ENCODE results near the gene TRIM8. TPM values are rescaled to one million over a fixed set of nuclear protein-coding genes. Genes with fewer than 3 reads are reported as not detected.

Gene TRIM8
- total and polyA plus RNA-seq, 9 of the 15 experiments (the other 6 are each of a cell fraction or from before 2014, with no cell fraction given) = 1.7 to 26.0 (median 9.1) TPM

- TF ChIP-seq MCM7 (IDR thresholded peaks at IDR 0.05) = no peak
- TF ChIP-seq SUPT5H (IDR thresholded peaks at IDR 0.05) = peak; percentile 56; the same call in 1 of the 2 replicates
- no peak for TF ChIP-seq POU5F1 (IDR thresholded peaks at IDR 0.05; ENCODE audit: borderline replicate concordance, low read depth, low read length, partially characterized antibody)
- no peak for TF ChIP-seq FOXO4 (CRISPR knock-in tag; IDR thresholded peaks at IDR 0.05)
- no peak for TF ChIP-seq ZBTB5 (IDR thresholded peaks at IDR 0.05)
- no peak for TF ChIP-seq KAT7 (CRISPR knock-in tag; IDR thresholded peaks at IDR 0.05; ENCODE audit: borderline replicate concordance)
- TF ChIP-seq TAL1 (IDR thresholded peaks at IDR 0.05) = peak; percentile 82
- no peak for TF ChIP-seq EHMT2 (IDR thresholded peaks at IDR 0.05)
- TF ChIP-seq KDM5B (IDR thresholded peaks at IDR 0.05; ENCODE audit: insufficient replicate concordance, low read depth, low read length) = peak; percentile 64
- no peak for TF ChIP-seq GTF2E2 (tag; IDR thresholded peaks at IDR 0.05)
- TF ChIP-seq ZNF274 (IDR thresholded peaks at IDR 0.05; ENCODE audit: borderline replicate concordance, low read depth, low read length) = no peak
- no peak for TF ChIP-seq ZNF551 (CRISPR knock-in tag; IDR thresholded peaks at IDR 0.05)
- TF ChIP-seq ETV6 (IDR thresholded peaks at IDR 0.05; ENCODE audit: borderline replicate concordance in 1 of 2, low read depth in 2 of 2, low read length in 1 of 2) = no peak
- TF ChIP-seq ETV6 (CRISPR knock-in tag; IDR thresholded peaks at IDR 0.05; ENCODE audit: borderline replicate concordance) = no peak
- peak; percentile 38; the same call in 1 of the 2 replicates for TF ChIP-seq CC2D1A (IDR thresholded peaks at IDR 0.05)
- TF ChIP-seq ZNF197 (CRISPR knock-in tag; IDR thresholded peaks at IDR 0.05; ENCODE audit: low read depth) = no peak
- TF ChIP-seq SPI1 (IDR thresholded peaks at IDR 0.05; ENCODE audit: borderline replicate concordance, low read depth, low read length) = no peak
- TF ChIP-seq LEF1 (IDR thresholded peaks at IDR 0.05) = 0 out of 2 replicates have a peak, but pooled peaks have one; percentile 80
- no peak for TF ChIP-seq NR2C1 (IDR thresholded peaks at IDR 0.05)
- TF ChIP-seq NR2C1 (tag; IDR thresholded peaks at IDR 0.05) = 0 out of 2 replicates have a peak, but pooled peaks have one; percentile 15
Observed at GRCh38 chr10:102599565-102600327, 44.5 kb upstream of the TRIM8 start (continued).
